Neural progenitor cell (in vitro differentiated cells): Measurements from ENCODE around the gene DKK2. TPM values are rescaled to one million over a fixed set of nuclear protein-coding genes. Genes with fewer than 3 reads are reported as not detected.
"Not testable (repeated sequence)": the region's sequence is repeated elsewhere in the genome, so short reads cannot be mapped to it uniquely, and the experiment has no call there.

Experiments
- DNase-seq: peaks from one replicate; pipeline ENCODE4 v3.0.0-alpha.2; 2016; ENCODE audit warnings: low spot score
- H2AFZ ChIP-seq: fragments of 200-600 bp; sonication (generic); replicated peaks from 2 replicates; pipeline ENCODE4 v1.6.1; 2016; ENCODE audit warnings: antibody characterized with exemption
- H3F3A ChIP-seq: fragments of 200-600 bp; sonication (generic); 2 replicates; pipeline ENCODE4 v1.6.1; 2016; ENCODE audit warnings: antibody characterized with exemption, low read depth
- H3K27ac ChIP-seq: fragments of 200-600 bp; sonication (generic); 2 replicates; pipeline ENCODE4 v1.5.1; 2016; ENCODE audit warnings: mild to moderate bottlenecking
- H3K27me3 ChIP-seq: fragments of 200-600 bp; sonication (generic); 2 replicates; pipeline ENCODE4 v1.6.1; 2016; ENCODE audit warnings: mild to moderate bottlenecking, moderate library complexity
- H3K36me3 ChIP-seq: fragments of 200-600 bp; sonication (generic); 2 replicates; pipeline ENCODE4 v1.5.1; 2016
- H3K4me1 ChIP-seq: fragments of 200-600 bp; sonication (generic); 2 replicates; pipeline ENCODE4 v1.6.1; 2016; ENCODE audit warnings: mixed run types
- H3K4me2 ChIP-seq: fragments of 200-600 bp; sonication (generic); 2 replicates; pipeline ENCODE4 v1.6.1; 2016
- H3K4me3 ChIP-seq: fragments of 200-600 bp; sonication (generic); 2 replicates; pipeline ENCODE4 v1.5.1; 2016
- H3K79me2 ChIP-seq: fragments of 200-600 bp; sonication (generic); 2 replicates; pipeline ENCODE4 v1.6.1; 2016; ENCODE audit warnings: low read depth
- H3K9ac ChIP-seq: fragments of 200-600 bp; sonication (generic); 2 replicates; pipeline ENCODE4 v1.6.1; 2016
- H3K9me3 ChIP-seq: fragments of 200-600 bp; sonication (generic); 2 replicates; pipeline ENCODE4 v1.5.1; 2016; ENCODE audit warnings: low read depth
- H4K20me1 ChIP-seq: fragments of 200-600 bp; sonication (generic); 2 replicates; pipeline ENCODE4 v1.6.1; 2016; ENCODE audit warnings: low read depth
- H3K27ac Mint-ChIP-seq: 3 replicates; pipeline ENCODE4 v1.8.0; 2021; ENCODE audit warnings: mixed read lengths
- H3K27me3 Mint-ChIP-seq: 2 replicates; pipeline ENCODE4 v1.8.0; 2022; ENCODE audit warnings: low read depth, mild to moderate bottlenecking, inconsistent platforms, moderate library complexity, mixed read lengths; ENCODE audit not compliant: insufficient read depth
- H3K36me3 Mint-ChIP-seq: 3 replicates; pipeline ENCODE4 v1.8.0; 2021; ENCODE audit warnings: mixed read lengths
- H3K4me1 Mint-ChIP-seq: 3 replicates; pipeline ENCODE4 v1.8.0; 2021; ENCODE audit warnings: mixed read lengths
- H3K4me3 Mint-ChIP-seq: 3 replicates; pipeline ENCODE4 v1.8.0; 2021; ENCODE audit warnings: mild to moderate bottlenecking, moderate library complexity, mixed read lengths
- H3K9me3 Mint-ChIP-seq: 3 replicates; pipeline ENCODE4 v1.8.0; 2020; ENCODE audit warnings: mixed read lengths
- EZH2 ChIP-seq: fragments of 200-600 bp; sonication (generic); IDR thresholded peaks from 2 replicates; pipeline ENCODE4 v1.6.1; 2017; ENCODE audit warnings: antibody characterized with exemption, mild to moderate bottlenecking, moderate library complexity
- EZH2phosphoT487 ChIP-seq: fragments of 200-600 bp; sonication (generic); IDR thresholded peaks from 2 replicates; pipeline ENCODE4 v1.6.1; 2017; ENCODE audit warnings: antibody characterized with exemption
- total RNA-seq: library from RNA; depleted of rRNA; stranded (reverse); fragments of >200 nt; gene quantifications from 2 replicates; pipeline ENCODE4 v1.2.3, GENCODE V29; 2015; ENCODE audit warnings: low replicate concordance
- TF ChIP-seq, protein P1 (sequence below): fragments of 200-600 bp; sonication (generic); IDR thresholded peaks from 2 replicates; pipeline ENCODE4 v1.5.1; 2017; ENCODE audit warnings: antibody characterized with exemption, mild to moderate bottlenecking

DKK2 gene
- total RNA-seq, 1 donor from 2014 or later: not detected

GRCh38 chr4:106909486-106910188, 126.5 kb downstream of the DKK2 start:
- H3K4me3 ChIP-seq: no peak overlapping the region
- H3K9me3 Mint-ChIP-seq: no peaks in the 10 kb centered on the region
- no peaks in the 10 kb centered on the region for H3K27me3 Mint-ChIP-seq
- H3K4me1 Mint-ChIP-seq: no peaks in the 10 kb centered on the region
- no peaks in the 10 kb centered on the region for H3K4me1 ChIP-seq
- TF ChIP-seq EZH2phosphoT487 (no peak), EZH2 (no peak)
- TF ChIP-seq, protein P1, sequence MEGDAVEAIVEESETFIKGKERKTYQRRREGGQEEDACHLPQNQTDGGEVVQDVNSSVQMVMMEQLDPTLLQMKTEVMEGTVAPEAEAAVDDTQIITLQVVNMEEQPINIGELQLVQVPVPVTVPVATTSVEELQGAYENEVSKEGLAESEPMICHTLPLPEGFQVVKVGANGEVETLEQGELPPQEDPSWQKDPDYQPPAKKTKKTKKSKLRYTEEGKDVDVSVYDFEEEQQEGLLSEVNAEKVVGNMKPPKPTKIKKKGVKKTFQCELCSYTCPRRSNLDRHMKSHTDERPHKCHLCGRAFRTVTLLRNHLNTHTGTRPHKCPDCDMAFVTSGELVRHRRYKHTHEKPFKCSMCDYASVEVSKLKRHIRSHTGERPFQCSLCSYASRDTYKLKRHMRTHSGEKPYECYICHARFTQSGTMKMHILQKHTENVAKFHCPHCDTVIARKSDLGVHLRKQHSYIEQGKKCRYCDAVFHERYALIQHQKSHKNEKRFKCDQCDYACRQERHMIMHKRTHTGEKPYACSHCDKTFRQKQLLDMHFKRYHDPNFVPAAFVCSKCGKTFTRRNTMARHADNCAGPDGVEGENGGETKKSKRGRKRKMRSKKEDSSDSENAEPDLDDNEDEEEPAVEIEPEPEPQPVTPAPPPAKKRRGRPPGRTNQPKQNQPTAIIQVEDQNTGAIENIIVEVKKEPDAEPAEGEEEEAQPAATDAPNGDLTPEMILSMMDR: no peak
- no peak for DNase-seq
- H3K9me3 ChIP-seq: no peaks in the 10 kb centered on the region
- no peak overlapping the region for H3K9ac ChIP-seq
- H3K36me3 ChIP-seq: no peaks in the 10 kb centered on the region
- H3K79me2 ChIP-seq: no peaks in the 10 kb centered on the region
- no peak overlapping the region for H3K4me3 Mint-ChIP-seq
- no peak overlapping the region for H3K27ac ChIP-seq
- no peaks in the 10 kb centered on the region for H3K27me3 ChIP-seq
- no peaks in the 10 kb centered on the region for H4K20me1 ChIP-seq
- H3K36me3 Mint-ChIP-seq: no peaks in the 10 kb centered on the region
- H3K27ac Mint-ChIP-seq: no peak overlapping the region
- H3F3A ChIP-seq: no peaks in the 10 kb centered on the region
- no peak overlapping the region for H2AFZ ChIP-seq
- no peak overlapping the region for H3K4me2 ChIP-seq

DNA sequence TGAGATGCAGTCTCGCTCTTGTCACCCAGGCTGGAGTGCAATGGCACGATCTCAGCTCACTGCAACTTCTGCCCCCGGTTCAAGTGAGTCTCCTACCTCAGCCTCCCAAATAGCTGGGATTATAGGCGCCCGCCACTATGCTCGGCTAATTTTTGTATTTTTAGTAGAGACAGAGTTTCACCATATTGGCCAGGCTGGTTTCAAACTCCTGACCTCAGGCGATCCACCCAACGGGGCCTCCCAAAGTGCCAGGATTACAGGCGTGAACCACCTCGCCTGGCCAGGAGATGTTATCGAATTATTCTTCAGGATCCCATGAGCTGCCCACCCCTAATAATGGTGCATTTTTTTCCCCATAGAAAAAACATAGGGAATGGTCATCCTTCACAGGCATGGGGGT, 128.1 kb downstream of the DKK2 start:
- not testable (repeated sequence) for H3K9ac ChIP-seq, H3F3A ChIP-seq, H3K27me3 Mint-ChIP-seq, H3K9me3 Mint-ChIP-seq, H3K79me2 ChIP-seq, H3K9me3 ChIP-seq, H3K4me1 ChIP-seq, H3K4me3 Mint-ChIP-seq, H3K36me3 Mint-ChIP-seq, H2AFZ ChIP-seq, H3K4me3 ChIP-seq, H3K4me1 Mint-ChIP-seq, H3K4me2 ChIP-seq, DNase-seq, H4K20me1 ChIP-seq, H3K36me3 ChIP-seq, H3K27ac ChIP-seq, H3K27ac Mint-ChIP-seq, H3K27me3 ChIP-seq

DNA sequence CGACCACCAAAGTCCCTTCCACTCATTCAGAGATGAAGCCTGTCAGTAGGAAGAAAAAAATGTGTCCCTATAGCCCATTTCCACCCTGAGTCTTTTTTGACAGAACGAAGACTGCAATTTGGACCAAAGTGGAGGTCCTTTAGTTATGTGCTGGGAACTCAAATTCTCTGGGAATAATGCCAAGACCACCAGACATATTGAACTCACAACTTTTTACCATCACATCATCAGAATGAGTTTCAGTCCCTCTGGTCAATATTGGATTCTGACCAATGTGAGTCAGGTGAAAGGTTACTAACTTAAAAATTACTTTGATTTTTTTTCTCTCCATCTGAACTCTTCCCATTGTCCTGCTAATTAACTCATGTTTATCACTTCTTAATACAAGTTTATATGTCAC, 128.9 kb downstream of the DKK2 start:
- no peaks in the 10 kb centered on the region for H3K27me3 ChIP-seq
- no peaks in the 10 kb centered on the region for H3K4me1 Mint-ChIP-seq
- H3K27me3 Mint-ChIP-seq: no peaks in the 10 kb centered on the region
- H3K36me3 Mint-ChIP-seq: no peaks in the 10 kb centered on the region
- H3K9ac ChIP-seq: no peak overlapping the region
- H4K20me1 ChIP-seq: no peaks in the 10 kb centered on the region
- no peak overlapping the region for H2AFZ ChIP-seq
- H3K4me3 ChIP-seq: no peak overlapping the region
- TF ChIP-seq EZH2 (no peak), EZH2phosphoT487 (no peak)
- TF ChIP-seq, protein P1: no peak
- no peak overlapping the region for H3K4me2 ChIP-seq
- no peaks in the 10 kb centered on the region for H3K9me3 ChIP-seq
- no peak for DNase-seq
- H3K4me1 ChIP-seq: no peaks in the 10 kb centered on the region
- no peaks in the 10 kb centered on the region for H3K9me3 Mint-ChIP-seq
- no peaks in the 10 kb centered on the region for H3K79me2 ChIP-seq
- no peak overlapping the region for H3K27ac Mint-ChIP-seq
- H3K36me3 ChIP-seq: no peaks in the 10 kb centered on the region
- H3K27ac ChIP-seq: no peak overlapping the region
- no peak overlapping the region for H3K4me3 Mint-ChIP-seq
- no peaks in the 10 kb centered on the region for H3F3A ChIP-seq

- DNase-seq: no peak
- H3K27me3 Mint-ChIP-seq: no peaks in the 10 kb centered on the region
Measured at GRCh38 chr4:106906728-106907127, 129.4 kb downstream of the DKK2 start.

More at GRCh38 chr4:106906728-106907127, 129.4 kb downstream of the DKK2 start:
- H3K27me3 ChIP-seq: no peaks in the 10 kb centered on the region
- no peak overlapping the region for H3K9ac ChIP-seq
- no peak overlapping the region for H3K27ac ChIP-seq
- TF ChIP-seq EZH2phosphoT487 (no peak), EZH2 (no peak)
- TF ChIP-seq, protein P1: no peak
- Mint-ChIP-seq H3K36me3 (no peaks in the 10 kb centered on the region), H3K27ac (no peak overlapping the region), H3K9me3 (no peaks in the 10 kb centered on the region), H3K4me3 (no peak overlapping the region), H3K4me1 (no peaks in the 10 kb centered on the region)
- H2AFZ ChIP-seq: no peak overlapping the region
- no peaks in the 10 kb centered on the region for H4K20me1 ChIP-seq
- no peak overlapping the region for H3K4me2 ChIP-seq
- H3F3A ChIP-seq: no peaks in the 10 kb centered on the region
- H3K9me3 ChIP-seq: no peaks in the 10 kb centered on the region
- H3K36me3 ChIP-seq: no peaks in the 10 kb centered on the region
- H3K4me1 ChIP-seq: no peaks in the 10 kb centered on the region
- no peak overlapping the region for H3K4me3 ChIP-seq
- H3K79me2 ChIP-seq: no peaks in the 10 kb centered on the region
